ENCODE measurements around the gene CDH16.
"Not testable (repeated sequence)": the region's sequence is repeated elsewhere in the genome, so short reads cannot be mapped to it uniquely, and the experiment has no call there.

Gene CDH16

GRCh38 chr16:66908116-66908515, 10.6 kb downstream of the CDH16 start:
- DNase-seq: no peak

- DNase-seq: no peak
These were observed 11.5 kb downstream of the CDH16 start for GRCh38 chr16:66906916-66907836.

- DNase-seq: no peak
These were observed 12.8 kb downstream of the CDH16 start for GRCh38 chr16:66905633-66906539.

- no peak for DNase-seq
These were observed 13.6 kb downstream of the CDH16 start for GRCh38 chr16:66904846-66905632.

- no peak for DNase-seq
These were observed 14.2 kb downstream of the CDH16 start for GRCh38 chr16:66904428-66904845.

- no peak for DNase-seq
These were observed 14.9 kb downstream of the CDH16 start for GRCh38 chr16:66903544-66904427.

- no peak for DNase-seq
These were observed 15.8 kb downstream of the CDH16 start for GRCh38 chr16:66902648-66903543.

- DNase-seq: no peak
These were observed 17.1 kb downstream of the CDH16 start for GRCh38 chr16:66901626-66902025.

GRCh38 chr16:66900721-66901441, 17.8 kb downstream of the CDH16 start:
- DNase-seq: no peak

- DNase-seq: peak; percentile 55
These were observed 18.6 kb downstream of the CDH16 start for GRCh38 chr16:66899945-66900710.

- DNase-seq: no peak
These were observed 19.3 kb downstream of the CDH16 start for GRCh38 chr16:66899310-66899944.

GRCh38 chr16:66898933-66899309, 19.8 kb downstream of the CDH16 start:
- DNase-seq: no peak

GRCh38 chr16:66898207-66898606, 20.5 kb downstream of the CDH16 start:
- DNase-seq: no peak

- not testable (repeated sequence) for DNase-seq
These were observed 22.0 kb downstream of the CDH16 start for GRCh38 chr16:66896682-66897081.

GRCh38 chr16:66895999-66896398, 22.7 kb downstream of the CDH16 start:
- DNase-seq: no peak

GRCh38 chr16:66895689-66895979, 23.1 kb downstream of the CDH16 start:
- DNase-seq: no peak

GRCh38 chr16:66894948-66895688, 23.6 kb downstream of the CDH16 start:
- DNase-seq: peak; percentile 68

- DNase-seq: no peak
These were observed 24.6 kb downstream of the CDH16 start for GRCh38 chr16:66894055-66894454.
